Stomach (tissue), 9 donors: ENCODE data around the gene TMEM131. TPM values are rescaled to one million over a fixed set of nuclear protein-coding genes. Genes with fewer than 3 reads are reported as not detected.

Source experiments
- DNase-seq, 2 donors: peaks; one replicate each; pipeline versions ENCODE4 v3.0.0 to v3.0.0-alpha.2; 2013 to 2019
- H3K27ac ChIP-seq, 5 donors: fragments of 200-600 bp in 4 of 5; sonication (generic) in 4 of 5; one replicate each; pipeline ENCODE4 v1.5.1; 2013 to 2019; ENCODE audit warnings: mild to moderate bottlenecking in 1 of 5, moderate library complexity in 1 of 5
- H3K27me3 ChIP-seq, 3 donors: fragments of 200-600 bp; sonication (generic); one replicate each; pipeline ENCODE4 v1.5.1; 2017 to 2019; ENCODE audit warnings: mixed run types in 1 of 3
- H3K36me3 ChIP-seq, 4 donors: fragments of 200-600 bp; sonication (generic); 1 replicate in 3 of 4; 2 replicates in 1 of 4; pipeline ENCODE4 v1.5.1; 2016 to 2019
- H3K4me1 ChIP-seq, 4 donors: fragments of 200-600 bp; sonication (generic); one replicate each; pipeline ENCODE4 v1.5.1; 2016 to 2019
- H3K4me3 ChIP-seq, 4 donors: fragments of 200-600 bp; sonication (generic) in 3 of 4; one replicate each; pipeline ENCODE4 v1.5.1; 2016 to 2019; ENCODE audit warnings: mild to moderate bottlenecking in 1 of 4
- H3K9me3 ChIP-seq, 4 donors: fragments of 200-600 bp; sonication (generic); one replicate each; pipeline ENCODE4 v1.5.1; 2016 to 2019
- EP300 ChIP-seq: sonication (generic); formaldehyde crosslinking; IDR thresholded peaks from one replicate; pipeline ENCODE4 v1.6.1; 2017; ENCODE audit warnings: antibody characterized with exemption
- POLR2A ChIP-seq, 4 donors: fragments of 450-650 bp; IDR thresholded peaks; one replicate each; pipeline ENCODE4 v1.6.1; 2016; ENCODE audit warnings: antibody characterized with exemption in 4 of 4, control low read depth in 2 of 4, mild to moderate bottlenecking in 1 of 4, moderate library complexity in 1 of 4
- POLR2AphosphoS5 ChIP-seq, 3 donors: sonication (generic); formaldehyde crosslinking; IDR thresholded peaks; one replicate each; pipeline ENCODE4 v1.6.1; 2016; ENCODE audit warnings: antibody characterized with exemption in 3 of 3
- WGBS, 5 donors: extraction: QIAGEN DNeasy Blood & Tissue Kit in 3 of 5; methylation state at CpG; one replicate each; pipeline versions ENCODE4 v1.1.5 to v1.1.7; 2013 to 2018; 5-methylcytosine and 5-hydroxymethylcytosine counted together
- intact Hi-C: fragments of 100-400 bp; cut with DNase I; formaldehyde crosslinking; loops from one replicate; pipeline ENCODE4 v1.15.1; 2023; ENCODE audit warnings: low total_unique reads
- polyA plus RNA-seq, 3 donors: library from polyadenylated mRNA; stranded (reverse); fragments of 200-250 nt; gene quantifications; one replicate each; pipeline ENCODE4 v1.2.3, GENCODE V29; 2013
- total RNA-seq, 5 donors: library from RNA; depleted of rRNA; stranded (reverse); fragments of >200 nt; gene quantifications; one replicate each; pipeline versions ENCODE4 v1.1.0 to v1.2.3, GENCODE V29; 2014 to 2016
- TF ChIP-seq, protein P1 (sequence below), 7 experiments: fragments of 450-650 bp in 4 of 7; fragments of 200-600 bp in 3 of 7; sonication (generic) in 3 of 7; IDR thresholded peaks; one replicate each; pipeline ENCODE4 v1.5.1; 2016 to 2019; ENCODE audit warnings: antibody characterized with exemption in 7 of 7, control low read depth in 2 of 7, mild to moderate bottlenecking in 1 of 7
- donor health status: healthy with polysubstance abuse.
- donor health status: Bipolar disorder and iron deficiency.
- donor health status: healthy.

Gene TMEM131
- total and polyA plus RNA-seq, 8 donors, result 4.4 to 119 (median 43.1) TPM

GRCh38 chr2:98028101-98028561, 32.4 kb upstream of the TMEM131 start:
- WGBS, 5 donors, result 84 to 92% (median 88%) methylated on average over 4 of the region's 4 CpGs
- TF ChIP-seq EP300, result no peak
- no peak for TF ChIP-seq POLR2A (IDR thresholded peaks at IDR 0.05)
- TF ChIP-seq POLR2AphosphoS5 (IDR thresholded peaks at IDR 0.05), result no peak
- TF ChIP-seq, protein P1, sequence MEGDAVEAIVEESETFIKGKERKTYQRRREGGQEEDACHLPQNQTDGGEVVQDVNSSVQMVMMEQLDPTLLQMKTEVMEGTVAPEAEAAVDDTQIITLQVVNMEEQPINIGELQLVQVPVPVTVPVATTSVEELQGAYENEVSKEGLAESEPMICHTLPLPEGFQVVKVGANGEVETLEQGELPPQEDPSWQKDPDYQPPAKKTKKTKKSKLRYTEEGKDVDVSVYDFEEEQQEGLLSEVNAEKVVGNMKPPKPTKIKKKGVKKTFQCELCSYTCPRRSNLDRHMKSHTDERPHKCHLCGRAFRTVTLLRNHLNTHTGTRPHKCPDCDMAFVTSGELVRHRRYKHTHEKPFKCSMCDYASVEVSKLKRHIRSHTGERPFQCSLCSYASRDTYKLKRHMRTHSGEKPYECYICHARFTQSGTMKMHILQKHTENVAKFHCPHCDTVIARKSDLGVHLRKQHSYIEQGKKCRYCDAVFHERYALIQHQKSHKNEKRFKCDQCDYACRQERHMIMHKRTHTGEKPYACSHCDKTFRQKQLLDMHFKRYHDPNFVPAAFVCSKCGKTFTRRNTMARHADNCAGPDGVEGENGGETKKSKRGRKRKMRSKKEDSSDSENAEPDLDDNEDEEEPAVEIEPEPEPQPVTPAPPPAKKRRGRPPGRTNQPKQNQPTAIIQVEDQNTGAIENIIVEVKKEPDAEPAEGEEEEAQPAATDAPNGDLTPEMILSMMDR (IDR thresholded peaks at IDR 0.05), result no peak
- Histone ChIP-seq H3K27me3 (no peaks in the 10 kb centered on the region), H3K4me3 (no peak overlapping the region), H3K27ac (peak overlapping the region in 4 of 5 donors; percentile 19 to 56 (median 42)), H3K36me3 (no peaks in the 10 kb centered on the region), H3K4me1 (peaks cover 8 to 55% (median 22%) of the 10 kb centered on the region in 4 donors), H3K9me3 (no peaks in the 10 kb centered on the region)
- DNase-seq, result no peak
- intact Hi-C loops, result no loop called here

DNA sequence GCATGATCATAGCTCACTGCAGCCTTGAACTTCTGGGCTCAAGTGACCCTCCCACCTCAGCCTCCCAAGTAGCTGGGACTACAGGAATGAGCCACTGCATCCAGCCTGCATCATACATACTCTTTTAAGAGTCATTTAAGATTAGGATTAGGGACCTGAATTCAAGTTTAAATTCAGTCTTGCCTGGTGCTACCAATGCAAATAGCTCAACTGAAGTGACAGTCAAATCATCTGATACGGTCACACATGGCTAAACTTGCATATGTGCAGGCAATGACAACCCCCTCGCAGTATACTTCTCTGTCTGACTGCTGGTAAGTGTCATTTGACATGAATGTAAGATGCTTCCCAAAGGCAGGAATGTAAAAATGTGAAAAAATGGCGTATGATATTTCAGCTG, 31.8 kb upstream of the TMEM131 start:
- no peak for DNase-seq
- no peaks in the 10 kb centered on the region for H3K27me3 ChIP-seq
- no peak overlapping the region for H3K4me3 ChIP-seq
- no peaks in the 10 kb centered on the region for H3K9me3 ChIP-seq
- TF ChIP-seq POLR2A (IDR thresholded peaks at IDR 0.05), result no peak
- TF ChIP-seq, protein P1 (IDR thresholded peaks at IDR 0.05), result no peak
- TF ChIP-seq EP300, result no peak
- no peak for TF ChIP-seq POLR2AphosphoS5 (IDR thresholded peaks at IDR 0.05)
- H3K4me1 ChIP-seq, result peaks cover 8 to 54% (median 22%) of the 10 kb centered on the region in 4 donors
- no peak overlapping the region for H3K27ac ChIP-seq
- no peaks in the 10 kb centered on the region for H3K36me3 ChIP-seq
- WGBS, 5 donors, result 86 to 95% (median 92%) methylated on average over 3 of the region's 3 CpGs
- intact Hi-C loops, result no loop called here

GRCh38 chr2:98026927-98027522, 31.3 kb upstream of the TMEM131 start:
- 69 to 82% (median 73%) methylated on average over 2 of the region's 2 CpGs for WGBS, 5 donors
- no peak overlapping the region for H3K4me3 ChIP-seq
- no peak for DNase-seq
- TF ChIP-seq EP300 (no peak), POLR2AphosphoS5 (IDR thresholded peaks at IDR 0.05) (no peak), POLR2A (IDR thresholded peaks at IDR 0.05) (no peak)
- TF ChIP-seq, protein P1 (IDR thresholded peaks at IDR 0.05), result no peak
- no peaks in the 10 kb centered on the region for H3K27me3 ChIP-seq
- no peaks in the 10 kb centered on the region for H3K9me3 ChIP-seq
- intact Hi-C loops, result no loop called here
- H3K36me3 ChIP-seq, result no peaks in the 10 kb centered on the region
- H3K4me1 ChIP-seq, result peaks cover 8 to 54% (median 22%) of the 10 kb centered on the region in 4 donors
- no peak overlapping the region for H3K27ac ChIP-seq

GRCh38 chr2:98026292-98026691, 30.5 kb upstream of the TMEM131 start:
- 43 to 52% (median 52%) methylated on average over 5 of the region's 5 CpGs for WGBS, 5 donors
- TF ChIP-seq EP300 (no peak), POLR2AphosphoS5 (IDR thresholded peaks at IDR 0.05) (no peak), POLR2A (IDR thresholded peaks at IDR 0.05) (no peak)
- TF ChIP-seq, protein P1 (IDR thresholded peaks at IDR 0.05), result no peak
- Histone ChIP-seq H3K27me3 (no peaks in the 10 kb centered on the region), H3K36me3 (no peaks in the 10 kb centered on the region), H3K27ac (peak overlapping the region in 1 of 5 donors; percentile 7), H3K4me1 (peaks cover 8 to 57% (median 22%) of the 10 kb centered on the region in 4 donors), H3K4me3 (no peak overlapping the region), H3K9me3 (no peaks in the 10 kb centered on the region)
- no peak for DNase-seq
- intact Hi-C loops, result no loop called here
